NCI-H1092 (cell line): ENCODE measurements around the gene CENPT.
A peak's percentile ranks its signal among the peaks of the same experiment; 100 is the strongest.
"Not testable (repeated sequence)": the region's sequence is repeated elsewhere in the genome, so short reads cannot be mapped to it uniquely, and the experiment has no call there.

Experiments
- DNase-seq: peaks from one replicate; lab custom pipeline; 2025; lab: John Stamatoyannopoulos, UW

CENPT gene

DNA sequence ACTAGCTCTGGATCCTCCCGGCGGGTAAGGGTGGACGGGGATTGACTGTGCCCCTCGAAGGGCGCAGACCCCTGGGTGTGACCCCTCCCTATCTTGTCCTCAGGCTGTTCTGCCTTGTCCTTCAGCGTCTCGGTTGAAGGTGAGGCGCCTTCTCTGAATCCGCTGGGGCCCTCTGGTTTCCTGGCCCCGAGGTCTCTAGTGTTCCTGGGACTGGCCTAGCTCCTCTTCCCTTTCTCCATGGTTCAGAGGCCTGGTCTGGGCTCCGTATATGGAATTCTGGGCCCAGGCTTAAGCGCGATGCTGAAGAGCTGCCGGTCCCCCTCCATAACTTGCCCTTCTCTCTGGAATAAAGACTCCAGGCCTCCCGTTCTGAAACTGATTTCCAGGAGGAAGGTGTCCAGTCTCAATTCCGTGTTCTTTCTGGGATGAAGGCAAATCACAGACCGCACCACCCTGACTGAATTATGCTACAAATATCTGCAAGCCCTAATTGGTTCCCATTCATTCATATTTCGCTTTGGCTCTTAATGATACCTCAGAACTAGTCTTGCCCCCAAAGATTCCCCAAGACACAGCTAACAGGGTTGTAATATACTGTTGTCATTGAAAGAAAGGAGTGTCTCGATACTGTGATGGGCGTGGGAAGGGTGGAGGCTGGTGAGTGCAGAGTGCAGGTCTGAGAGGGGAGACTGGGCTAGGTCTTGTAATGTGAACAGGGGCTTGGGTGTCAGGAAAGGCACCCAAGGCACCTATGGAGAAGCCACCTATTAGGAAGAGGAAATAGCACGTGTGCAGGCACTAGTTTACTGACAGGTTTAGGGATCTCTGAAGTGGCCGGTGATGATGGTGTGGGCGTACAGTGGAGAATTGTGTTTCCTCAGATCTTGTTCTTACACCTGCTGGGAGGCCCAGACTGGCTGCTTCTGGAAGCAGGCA is 26.2 kb upstream of the CENPT start:
- no peak for DNase-seq

DNA sequence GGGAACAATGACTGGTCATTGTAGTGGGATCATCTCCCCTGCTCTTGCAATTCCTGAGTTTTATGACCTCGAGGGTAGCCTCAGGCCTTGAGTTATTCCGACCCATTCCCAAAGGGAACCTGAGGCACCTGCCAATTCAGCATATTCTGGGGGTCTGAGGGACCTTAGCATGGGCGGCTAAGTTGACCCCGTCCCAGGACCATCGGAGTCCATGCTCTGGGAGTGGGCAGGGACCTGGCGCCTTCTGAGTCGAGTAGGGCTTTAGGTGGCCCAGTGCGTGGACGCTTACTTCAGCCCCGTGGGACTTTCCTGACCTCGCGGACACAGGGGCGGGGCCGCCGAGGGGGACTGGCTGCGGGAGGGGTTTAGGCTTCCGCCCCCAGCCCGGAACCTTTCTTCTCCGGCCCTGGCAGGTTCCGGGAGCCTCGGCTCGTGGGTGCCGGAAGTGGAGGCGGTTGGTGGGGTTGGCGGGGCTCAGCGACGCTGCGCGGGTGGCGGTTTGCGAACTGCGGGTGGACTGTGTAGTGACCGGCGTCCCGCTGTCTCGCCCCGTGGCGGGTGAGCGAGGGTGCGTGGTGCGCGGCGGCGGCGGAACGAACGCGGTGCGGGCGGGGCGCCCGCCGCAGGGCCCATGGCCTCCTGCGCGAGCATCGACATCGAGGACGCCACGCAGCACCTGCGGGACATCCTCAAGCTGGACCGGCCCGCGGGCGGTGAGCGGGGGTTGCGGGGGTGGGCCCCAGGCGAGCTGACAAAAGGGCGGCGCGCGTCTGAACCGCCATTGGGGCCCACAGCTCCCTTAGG is 25.3 kb upstream of the CENPT start, which contains the start of gene EDC4:
TSS of gene EDC4 (plus strand) at position 422 of the 804 bp plus-strand sequence. CDS start at position 632, 210 bp downstream.
- DNase-seq: peak; percentile 63

- DNase-seq: no peak
Observed at GRCh38 chr16:67872131-67872630, 24.7 kb upstream of the CENPT start.

GRCh38 chr16:67871256-67871655 is 23.8 kb upstream of the CENPT start:
- DNase-seq: no peak

GRCh38 chr16:67869653-67870052 is 22.2 kb upstream of the CENPT start:
- DNase-seq: no peak

GRCh38 chr16:67868290-67868689 is 20.8 kb upstream of the CENPT start:
- DNase-seq: no peak

- DNase-seq: no peak
Observed at GRCh38 chr16:67865318-67865717, 17.8 kb upstream of the CENPT start.

DNA sequence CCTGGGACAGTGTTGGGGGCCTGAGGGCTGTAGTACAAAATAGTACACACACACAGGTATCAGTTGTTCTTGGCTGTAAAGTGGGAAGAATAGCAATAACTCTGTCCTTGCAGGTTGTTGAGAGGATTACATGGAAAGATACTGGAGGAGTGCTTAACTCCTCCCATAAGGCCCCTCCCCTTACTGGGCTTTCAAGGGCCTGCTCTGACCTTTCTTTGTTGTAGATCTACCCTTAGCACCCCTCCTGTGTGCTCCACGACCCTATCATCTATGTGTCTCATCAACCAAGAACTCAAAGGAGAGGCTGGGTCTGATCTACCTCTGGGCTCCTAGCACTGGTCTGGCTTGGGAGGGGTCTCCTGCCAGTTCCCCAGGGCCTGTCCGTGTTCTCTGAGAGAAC is 17.1 kb upstream of the CENPT start:
- no peak for DNase-seq

GRCh38 chr16:67864044-67864443 is 16.6 kb upstream of the CENPT start:
- DNase-seq: not testable (repeated sequence)

GRCh38 chr16:67862623-67863583 is 15.4 kb upstream of the CENPT start:
- no peak for DNase-seq

GRCh38 chr16:67861877-67862276 is 14.4 kb upstream of the CENPT start:
- DNase-seq: no peak

DNA sequence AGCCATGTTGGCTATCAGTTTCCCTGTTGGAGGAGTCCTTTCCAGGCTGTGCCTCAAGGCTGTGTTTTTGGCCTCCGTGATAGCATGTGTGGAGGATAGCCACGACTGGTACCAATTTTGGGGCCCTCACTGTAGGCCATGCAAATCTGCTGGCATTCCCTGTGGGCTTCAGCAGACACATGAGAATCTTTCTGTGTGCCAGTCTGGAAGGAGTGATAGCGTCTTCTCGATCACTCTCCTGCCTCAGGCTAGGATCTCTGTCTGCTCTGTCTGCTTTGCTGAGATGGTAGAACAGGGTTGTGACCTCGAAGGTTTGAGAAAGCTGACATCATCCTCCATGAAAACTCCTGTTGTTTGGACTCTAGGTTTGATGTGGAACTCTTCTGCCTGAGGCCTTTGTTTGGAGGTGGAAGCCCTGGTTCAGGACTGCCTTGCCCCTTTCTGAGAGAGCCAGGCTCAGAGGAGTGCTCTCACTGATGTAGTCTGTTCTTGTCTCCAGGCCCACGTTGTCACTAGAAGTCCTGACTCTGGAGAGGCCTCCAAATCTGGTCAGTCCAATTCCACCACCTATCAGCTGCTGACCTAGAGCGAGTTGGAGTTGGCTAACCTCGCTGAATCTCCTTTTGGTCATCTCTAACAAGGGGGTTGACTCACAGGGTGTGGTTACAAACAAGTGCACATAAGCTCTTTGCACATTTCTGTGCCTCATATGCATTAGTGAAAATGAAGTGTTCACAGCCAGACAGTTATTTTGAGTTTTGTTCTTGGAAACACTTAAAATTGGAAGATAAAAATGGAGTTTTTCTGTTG is 13.3 kb upstream of the CENPT start:
- no peak for DNase-seq

DNA sequence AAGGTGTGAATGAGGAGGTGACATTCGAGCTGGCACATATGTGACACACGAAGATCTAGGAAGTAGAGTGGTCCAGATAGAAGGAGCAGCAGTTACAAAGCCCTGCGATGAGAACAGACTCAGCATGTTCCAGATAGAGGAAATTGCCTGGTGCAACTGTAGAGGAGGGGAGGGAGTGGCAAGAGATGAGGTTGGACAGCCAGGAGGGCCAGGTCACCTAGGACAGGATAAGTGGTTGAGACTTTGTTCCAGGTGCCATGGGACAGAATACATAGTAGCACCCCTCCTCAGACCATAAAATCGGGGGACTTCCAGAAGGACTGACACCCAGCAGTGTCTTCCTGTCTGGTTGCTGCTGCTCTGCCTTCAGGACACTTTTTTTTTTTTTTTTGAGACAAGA is 11.0 kb upstream of the CENPT start:
- no peak for DNase-seq

DNA sequence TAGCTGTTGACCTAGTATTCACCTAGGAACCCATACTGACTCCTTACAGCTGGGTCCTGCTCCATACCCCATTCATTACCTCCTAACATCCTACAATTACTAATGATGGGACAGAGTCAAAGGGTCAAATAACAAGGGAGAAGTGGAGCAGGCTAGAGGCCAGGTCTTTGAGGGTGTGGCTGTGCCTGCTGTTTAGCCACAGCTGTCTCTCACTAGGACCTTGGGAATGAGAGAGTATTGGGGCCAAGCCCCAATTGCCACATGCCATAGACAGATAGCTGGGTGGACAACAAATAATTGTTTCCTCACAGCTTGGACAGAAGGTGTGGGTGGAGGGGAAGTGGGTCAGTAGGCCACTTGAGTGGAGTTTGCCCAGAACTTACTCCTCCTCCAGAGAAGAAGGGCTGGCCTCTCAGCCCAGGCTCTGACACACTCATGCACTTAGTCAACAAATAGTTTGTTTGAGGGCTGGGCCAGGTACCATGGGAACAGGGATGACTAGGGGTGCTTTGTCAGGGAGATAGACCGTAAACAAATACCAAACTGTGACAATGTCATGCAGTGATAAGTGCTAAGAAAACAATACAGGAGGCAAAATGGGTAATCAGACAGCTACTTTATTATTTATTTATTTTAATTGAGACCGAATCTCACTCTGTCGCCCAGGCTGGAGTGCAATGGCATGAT is 10.2 kb upstream of the CENPT start:
- DNase-seq: no peak

DNA sequence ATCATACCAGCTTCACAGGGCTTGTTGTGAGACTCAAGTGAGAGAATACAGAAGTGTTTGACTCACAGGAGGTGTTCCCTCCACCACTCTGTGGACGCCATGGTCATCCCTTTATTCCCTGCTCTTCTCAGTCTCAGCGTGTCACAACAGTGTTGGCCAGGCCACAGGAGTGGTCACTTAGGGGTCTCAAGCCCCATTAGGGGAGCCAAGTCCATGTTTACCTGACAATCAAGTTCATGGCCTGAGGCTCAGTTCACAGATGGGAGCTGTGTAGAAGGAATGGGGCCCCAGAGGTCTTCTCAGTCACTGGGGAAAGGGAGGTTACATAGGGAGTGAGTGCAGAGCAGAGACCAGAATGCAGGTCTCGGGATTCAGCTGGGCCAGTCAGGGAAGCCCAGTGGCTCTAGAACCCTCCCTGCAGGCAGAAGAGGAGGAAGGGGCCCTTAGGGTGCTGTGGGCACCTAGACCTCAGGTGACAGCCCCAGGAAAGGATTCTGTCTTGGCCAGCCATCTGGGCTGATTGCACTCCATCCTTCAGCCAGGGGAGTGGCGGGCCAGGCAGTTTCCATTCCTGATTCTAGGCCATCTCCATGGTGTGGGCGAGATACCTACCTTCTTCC is 9.5 kb upstream of the CENPT start:
- no peak for DNase-seq

DNA sequence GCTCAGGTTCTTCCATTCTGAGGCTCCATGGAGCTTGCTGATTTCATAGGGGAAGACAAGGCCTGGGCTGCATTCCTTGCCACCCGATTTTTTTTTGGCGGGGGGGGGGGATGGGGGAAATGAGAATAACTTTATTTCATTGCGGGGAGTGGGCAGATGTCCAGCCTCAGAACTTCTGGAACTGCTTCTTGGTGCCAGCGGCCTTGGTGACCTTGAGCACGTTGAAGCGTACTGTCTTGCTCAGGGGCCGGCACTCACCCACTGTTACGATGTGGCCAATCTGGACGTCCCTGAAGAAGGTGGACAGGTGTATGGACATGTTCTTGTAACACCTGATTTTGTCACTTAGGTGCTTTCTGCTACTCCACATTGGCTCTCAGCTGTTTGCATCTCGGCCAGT is 8.3 kb upstream of the CENPT start:
- DNase-seq: no peak

- DNase-seq: no peak
Observed at GRCh38 chr16:67853670-67854069, 6.2 kb upstream of the CENPT start.

- no peak for DNase-seq
Observed at GRCh38 chr16:67848118-67848517, 625 bp upstream of the CENPT start.

- DNase-seq: peak; percentile 94
Observed at GRCh38 chr16:67846320-67847063, 1.0 kb downstream of the CENPT start, which contains the start of gene NUTF2. NUTF2 (plus strand) TSS chr16:67846933; CDS start chr16:67865131, 18,198 bp downstream.
